Measurements from ENCODE around the gene WFDC1.

WFDC1 gene

GRCh38 chr16:84378099-84378498, 83.4 kb downstream of the WFDC1 start:
- no peak for DNase-seq (ENCODE audit: low spot score)

GRCh38 chr16:84378567-84378966, 83.9 kb downstream of the WFDC1 start:
- no peak for DNase-seq (ENCODE audit: low spot score)

- DNase-seq (ENCODE audit: low spot score), result no peak
These were observed 84.5 kb downstream of the WFDC1 start for GRCh38 chr16:84379008-84379708.

Measured in CD4-positive, alpha-beta T cell treated with Interleukin-15 for 4 hours (primary cell).